HL-60 (cell line): Measurements from ENCODE around the gene DDX28.

Experiments
- GABPA ChIP-seq: IDR thresholded peaks from 2 replicates; pipeline ENCODE4 v1.6.1; 2012; ENCODE audit warnings: low read depth
- POLR2AphosphoS5 ChIP-seq: IDR thresholded peaks from 2 replicates; pipeline ENCODE4 v1.6.1; 2012; ENCODE audit warnings: low read depth
- REST ChIP-seq: IDR thresholded peaks from 2 replicates; pipeline ENCODE4 v1.6.1; 2012; ENCODE audit warnings: low read depth; ENCODE audit not compliant: insufficient replicate concordance
- TF ChIP-seq, protein P1 (sequence below): IDR thresholded peaks from one replicate; pipeline ENCODE4 v1.5.1; 2011; ENCODE audit warnings: low read length, control low read depth, inconsistent platforms; ENCODE audit not compliant: insufficient read depth

GRCh38 chr16:68013440-68013839, 9.6 kb downstream of the DDX28 start:
- TF ChIP-seq, protein P1, sequence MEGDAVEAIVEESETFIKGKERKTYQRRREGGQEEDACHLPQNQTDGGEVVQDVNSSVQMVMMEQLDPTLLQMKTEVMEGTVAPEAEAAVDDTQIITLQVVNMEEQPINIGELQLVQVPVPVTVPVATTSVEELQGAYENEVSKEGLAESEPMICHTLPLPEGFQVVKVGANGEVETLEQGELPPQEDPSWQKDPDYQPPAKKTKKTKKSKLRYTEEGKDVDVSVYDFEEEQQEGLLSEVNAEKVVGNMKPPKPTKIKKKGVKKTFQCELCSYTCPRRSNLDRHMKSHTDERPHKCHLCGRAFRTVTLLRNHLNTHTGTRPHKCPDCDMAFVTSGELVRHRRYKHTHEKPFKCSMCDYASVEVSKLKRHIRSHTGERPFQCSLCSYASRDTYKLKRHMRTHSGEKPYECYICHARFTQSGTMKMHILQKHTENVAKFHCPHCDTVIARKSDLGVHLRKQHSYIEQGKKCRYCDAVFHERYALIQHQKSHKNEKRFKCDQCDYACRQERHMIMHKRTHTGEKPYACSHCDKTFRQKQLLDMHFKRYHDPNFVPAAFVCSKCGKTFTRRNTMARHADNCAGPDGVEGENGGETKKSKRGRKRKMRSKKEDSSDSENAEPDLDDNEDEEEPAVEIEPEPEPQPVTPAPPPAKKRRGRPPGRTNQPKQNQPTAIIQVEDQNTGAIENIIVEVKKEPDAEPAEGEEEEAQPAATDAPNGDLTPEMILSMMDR, result no peak
- TF ChIP-seq REST, result no peak
- TF ChIP-seq POLR2AphosphoS5, result 0 out of 2 replicates have a peak, but pooled peaks have one; percentile 43
- TF ChIP-seq GABPA, result peak; percentile 43; the same call in 1 of the 2 replicates
